B cell (primary cell): ENCODE measurements around the gene KRTAP5-2. TPM values are rescaled to one million over a fixed set of nuclear protein-coding genes. Genes with fewer than 3 reads are reported as not detected.

Experiments
- ATAC-seq: fragments of 200-7000 bp; cut with Tn5 transposase; one replicate; pipeline ENCODE4 v1.10.0; 2021; ENCODE audit warnings: low read depth, mild to moderate bottlenecking, moderate number of reproducible peaks, moderate library complexity
- CTCF ChIA-PET: fragments of 350-600 bp; sonication (Branson Sonifier 250); formaldehyde crosslinking; loops from one replicate; lab custom pipeline; 2021; ENCODE audit warnings: antibody characterized with exemption, inconsistent platforms; lab: Charles Lee
- POLR2A ChIA-PET: fragments of 350-600 bp; sonication (Branson Sonifier 250); formaldehyde crosslinking; loops from one replicate; lab custom pipeline; 2021; ENCODE audit warnings: antibody characterized with exemption; lab: Charles Lee
- DNase-seq: peaks from one replicate; pipeline ENCODE4 v3.0.0; 2013
- H2AFZ ChIP-seq: 2 replicates; pipeline ENCODE4 v1.6.1; 2012; ENCODE audit warnings: mild to moderate bottlenecking, low read depth, low read length; ENCODE audit not compliant: insufficient read depth, poor library complexity, severe bottlenecking
- H3K27ac ChIP-seq, 2 donors: 1 replicate in 1 of 2; 2 replicates in 1 of 2; pipeline ENCODE4 v1.5.1; 2012 to 2013; ENCODE audit warnings: low read length in 2 of 2, mild to moderate bottlenecking in 2 of 2, moderate library complexity in 1 of 2
- H3K27me3 ChIP-seq, 4 experiments: fragments of 200-600 bp in 1 of 4; sonication (generic) in 1 of 4; replicated peaks in 1 of 4; 1 replicate in 2 of 4; 2 replicates in 2 of 4; pipeline versions ENCODE4 v1.6.1 to v1.7.0; 2013 to 2016; ENCODE audit warnings: low read length in 3 of 4, mild to moderate bottlenecking in 2 of 4, mixed read lengths in 1 of 4, moderate library complexity in 1 of 4; ENCODE audit not compliant: insufficient read depth in 4 of 4, control insufficient read depth in 3 of 4; ENCODE audit errors: control extremely low read depth in 1 of 4
- H3K36me3 ChIP-seq, 2 experiments: replicated peaks in 1 of 2; 1 replicate in 1 of 2; 2 replicates in 1 of 2; pipeline versions ENCODE4 v1.6.1 to v1.7.1; 2013; ENCODE audit warnings: low read length in 1 of 2; ENCODE audit not compliant: insufficient read depth in 2 of 2, control insufficient read depth in 1 of 2; ENCODE audit errors: control extremely low read depth in 1 of 2, extremely low read depth in 1 of 2
- H3K4me1 ChIP-seq, 2 donors: fragments of 200-600 bp in 1 of 2; sonication (generic) in 1 of 2; 1 replicate in 1 of 2; 2 replicates in 1 of 2; pipeline versions ENCODE4 v1.5.1 to v1.6.1; 2013 to 2017; ENCODE audit warnings: low read length in 2 of 2; ENCODE audit not compliant: control insufficient read depth in 2 of 2, insufficient read depth in 2 of 2
- H3K4me2 ChIP-seq: replicated peaks from 2 replicates; pipeline ENCODE3; 2012; ENCODE audit warnings: mild to moderate bottlenecking, low read depth, low read length; ENCODE audit not compliant: poor library complexity, severe bottlenecking
- H3K4me3 ChIP-seq, 5 experiments: fragments of 200-600 bp in 1 of 5; sonication (generic) in 1 of 5; 1 replicate in 3 of 5; 2 replicates in 2 of 5; pipeline versions ENCODE4 v1.5.1 to v1.7.0; 2011 to 2016; ENCODE audit warnings: low read length in 4 of 5, mild to moderate bottlenecking in 4 of 5, low read depth in 2 of 5, control low read depth in 1 of 5, moderate library complexity in 1 of 5; ENCODE audit not compliant: insufficient read depth in 1 of 5; ENCODE audit errors: control extremely low read depth in 1 of 5, extremely low read depth in 1 of 5
- H3K79me2 ChIP-seq: fragments of 200-600 bp; sonication (generic); one replicate; pipeline ENCODE4 v1.6.0; 2016; ENCODE audit warnings: low read length; ENCODE audit not compliant: control insufficient read depth, insufficient read depth
- H3K9ac ChIP-seq: fragments of 200-600 bp; sonication (generic); 2 replicates; pipeline ENCODE4 v1.6.1; 2017; ENCODE audit warnings: mild to moderate bottlenecking, low read length, moderate library complexity
- H3K9me3 ChIP-seq, 3 donors: one replicate each; pipeline versions ENCODE4 v1.6.1 to v1.7.1; 2013; ENCODE audit warnings: low read length in 2 of 3; ENCODE audit not compliant: control insufficient read depth in 2 of 3, insufficient read depth in 1 of 3; ENCODE audit errors: control extremely low read depth in 1 of 3
- H4K20me1 ChIP-seq: 2 replicates; pipeline ENCODE4 v1.6.0; 2012; ENCODE audit warnings: mild to moderate bottlenecking, low read length; ENCODE audit not compliant: insufficient read depth, control insufficient read depth, poor library complexity, severe bottlenecking
- H3K27ac Mint-ChIP-seq: one replicate; pipeline ENCODE4 v1.8.0; 2021; ENCODE audit warnings: mixed read lengths
- H3K27me3 Mint-ChIP-seq: one replicate; pipeline ENCODE4 v1.8.0; 2021; ENCODE audit warnings: mixed read lengths
- H3K4me1 Mint-ChIP-seq: one replicate; pipeline ENCODE4 v1.8.0; 2021; ENCODE audit warnings: mixed read lengths
- H3K4me3 Mint-ChIP-seq: one replicate; pipeline ENCODE4 v1.8.0; 2021; ENCODE audit warnings: mixed read lengths
- H3K9me3 Mint-ChIP-seq: one replicate; pipeline ENCODE4 v1.8.0; 2022; ENCODE audit warnings: mixed read lengths; ENCODE audit not compliant: insufficient read depth
- CTCF ChIP-seq: fragments of 200-600 bp; IDR thresholded peaks from one replicate; pipeline ENCODE4 v1.8.0; 2022; ENCODE audit warnings: antibody characterized with exemption, mild to moderate bottlenecking
- EZH2 ChIP-seq: IDR thresholded peaks from 2 replicates; pipeline ENCODE4 v1.6.1; 2012; ENCODE audit warnings: borderline replicate concordance, low read depth, mild to moderate bottlenecking, moderate library complexity, low read length; ENCODE audit not compliant: insufficient read depth, poor library complexity, severe bottlenecking
- WGBS: methylation state at CpG from one replicate; pipeline ENCODE4 v1.1.5; 2013; ENCODE audit warnings: missing lambda C conversion rate; ENCODE audit not compliant: insufficient coverage; 5-methylcytosine and 5-hydroxymethylcytosine counted together
- intact Hi-C: fragments of 100-400 bp; cut with micrococcal nuclease; formaldehyde crosslinking; loops from one replicate; pipeline ENCODE4 v1.10.0; 2022
- polyA plus RNA-seq: library from polyadenylated mRNA; depleted of rRNA; stranded (reverse); fragments of >200 nt; gene quantifications from 2 replicates; pipeline ENCODE4 v1.2.3, GENCODE V29; 2012
- total RNA-seq, 2 donors: library from RNA; stranded (reverse); fragments of 120-200 nt in 1 of 2; gene quantifications; 1 replicate in 1 of 2; 2 replicates in 1 of 2; pipeline versions ENCODE4 v1.2.3 to v1.2.4, GENCODE V29; 2013 to 2022

Gene KRTAP5-2
- total and polyA plus RNA-seq, 2 donors (not counting 1 experiment from before 2014, with no cell fraction given), result 0.36 TPM; not detected in 1

GRCh38 chr11:1559111-1559951 lies 38.8 kb downstream of the KRTAP5-2 start:
- no peaks in the 10 kb centered on the region for H4K20me1 ChIP-seq
- Mint-ChIP-seq H3K4me3 (no peak overlapping the region), H3K4me1 (peaks cover 7% of the 10 kb centered on the region), H3K27ac (no peak overlapping the region), H3K27me3 (peaks cover 18% of the 10 kb centered on the region), H3K9me3 (no peaks in the 10 kb centered on the region)
- H3K4me2 ChIP-seq, result no peak overlapping the region
- H3K9me3 ChIP-seq, result peaks cover 0 to 3% (median 0%) of the 10 kb centered on the region in 3 donors
- H3K79me2 ChIP-seq, result no peaks in the 10 kb centered on the region
- peaks cover 0 to 24% (median 6%) of the 10 kb centered on the region in 4 experiments for H3K27me3 ChIP-seq
- 70% methylated on average over 23 of the region's 29 CpGs for WGBS
- H3K4me3 ChIP-seq, result no peak overlapping the region
- H3K4me1 ChIP-seq, result peaks cover 0 to 10% of the 10 kb centered on the region in 2 donors
- TF ChIP-seq EZH2, result no peak
- TF ChIP-seq CTCF, result no peak
- DNase-seq, result peak; percentile 67
- no peaks in the 10 kb centered on the region for H3K36me3 ChIP-seq
- no peak overlapping the region for H3K27ac ChIP-seq
- ATAC-seq, result peak; percentile 70
- POLR2A ChIA-PET, result no interaction called here
- no peak overlapping the region for H3K9ac ChIP-seq
- CTCF ChIA-PET, result interaction anchor here (1.0 to 1.5 kb wide), 2 partner anchors 15 to 16 kb away, joined by 3 read pairs; no protein-coding TSS in a partner anchor
- no peak overlapping the region for H2AFZ ChIP-seq
- intact Hi-C loops, result no loop called here

GRCh38 chr11:1558775-1559110 lies 39.4 kb downstream of the KRTAP5-2 start:
- H3K36me3 ChIP-seq, result no peaks in the 10 kb centered on the region
- CTCF ChIA-PET, result interaction anchor here (1.0 to 1.5 kb wide), 2 partner anchors 16 to 35 kb away, joined by 3 to 4 read pairs; no protein-coding TSS in a partner anchor
- H2AFZ ChIP-seq, result no peak overlapping the region
- peaks cover 0 to 3% (median 0%) of the 10 kb centered on the region in 3 donors for H3K9me3 ChIP-seq
- TF ChIP-seq EZH2, result no peak
- no peak for TF ChIP-seq CTCF
- peaks cover 0 to 10% of the 10 kb centered on the region in 2 donors for H3K4me1 ChIP-seq
- Mint-ChIP-seq H3K27me3 (peaks cover 21% of the 10 kb centered on the region), H3K4me3 (no peak overlapping the region), H3K27ac (no peak overlapping the region), H3K4me1 (peaks cover 7% of the 10 kb centered on the region), H3K9me3 (no peaks in the 10 kb centered on the region)
- H3K79me2 ChIP-seq, result no peaks in the 10 kb centered on the region
- intact Hi-C loops, result no loop called here
- WGBS, result 73% methylated on average over 11 of the region's 12 CpGs
- no peak overlapping the region for H3K27ac ChIP-seq
- peaks cover 0 to 29% (median 6%) of the 10 kb centered on the region in 4 experiments for H3K27me3 ChIP-seq
- ATAC-seq (no peak), DNase-seq (no peak)
- no peak overlapping the region for H3K4me2 ChIP-seq
- POLR2A ChIA-PET, result no interaction called here
- H3K9ac ChIP-seq, result no peak overlapping the region
- no peaks in the 10 kb centered on the region for H4K20me1 ChIP-seq
- no peak overlapping the region for H3K4me3 ChIP-seq
